AG09319 (cell line): Measurements from ENCODE around the gene NUDCD2.
"Not testable (repeated sequence)": the region's sequence is repeated elsewhere in the genome, so short reads cannot be mapped to it uniquely, and the experiment has no call there.

Experiments used
- DNase-seq: peaks from one replicate; pipeline ENCODE4 v3.0.0-alpha.2; 2010; ENCODE audit warnings: low read depth; ENCODE audit errors: extremely low read depth
- CTCF ChIP-seq: IDR thresholded peaks from 2 replicates; pipeline ENCODE4 v1.5.1; 2011; ENCODE audit warnings: low read depth, mild to moderate bottlenecking, inconsistent platforms, low read length, moderate library complexity

The NUDCD2 gene

GRCh38 chr5:163402007-163402406 lies 57.9 kb downstream of the NUDCD2 start:
- TF ChIP-seq CTCF: no peak
- no peak for DNase-seq

GRCh38 chr5:163401271-163401670 lies 58.6 kb downstream of the NUDCD2 start:
- DNase-seq: no peak
- no peak for TF ChIP-seq CTCF

- no peak for DNase-seq
- no peak for TF ChIP-seq CTCF
These were observed 60.0 kb downstream of the NUDCD2 start for GRCh38 chr5:163399923-163400322.

GRCh38 chr5:163397354-163397753 lies 62.5 kb downstream of the NUDCD2 start:
- no peak for DNase-seq
- no peak for TF ChIP-seq CTCF

- not testable (repeated sequence) for DNase-seq
These were observed 63.0 kb downstream of the NUDCD2 start for GRCh38 chr5:163396818-163397340.
